Esophagus squamous epithelium (tissue), 4 donors: ENCODE measurements around the gene FAAP100.

Experiments
- CTCF ChIP-seq, 6 experiments: fragments of 450-650 bp in 4 of 6; fragments of 200-600 bp in 2 of 6; sonication (generic) in 2 of 6; IDR thresholded peaks; one replicate each; pipeline ENCODE4 v1.5.1; 2016 to 2019; ENCODE audit warnings: antibody characterized with exemption in 6 of 6, mild to moderate bottlenecking in 4 of 6, moderate library complexity in 4 of 6
- POLR2A ChIP-seq, 4 donors: fragments of 450-650 bp; IDR thresholded peaks; one replicate each; pipeline ENCODE4 v1.6.1; 2017; ENCODE audit warnings: antibody characterized with exemption in 4 of 4, mild to moderate bottlenecking in 4 of 4, moderate library complexity in 3 of 4

GRCh38 chr17:81535007-81535328, 17.2 kb downstream of the FAAP100 start:
- TF ChIP-seq CTCF (IDR thresholded peaks at IDR 0.05) (no peak), POLR2A (IDR thresholded peaks at IDR 0.05) (no peak)
